PC-3 (cell line): Measurements from ENCODE around the gene BECN2.

ENCODE experiments used
- CTCF ChIP-seq: fragments of 300-600 bp; sonication (generic); conservative IDR thresholded peaks from 2 replicates; pipeline ENCODE4 v1.5.1; 2017; ENCODE audit warnings: antibody characterized with exemption, low read depth, mild to moderate bottlenecking, low read length
- EZH2 ChIP-seq: fragments of 300-600 bp; sonication (generic); IDR thresholded peaks from one replicate; pipeline ENCODE4 v1.6.1; 2017; ENCODE audit warnings: antibody characterized with exemption, mild to moderate bottlenecking, low read length; ENCODE audit not compliant: unreplicated experiment

- no peak for TF ChIP-seq CTCF
- no peak for TF ChIP-seq EZH2
Measured at GRCh38 chr1:242002510-242002909, 44.9 kb downstream of the BECN2 start.
